Parathyroid adenoma (tissue), 2 donors: ENCODE data around the gene DOCK4.

ENCODE experiments used
- H2AFZ ChIP-seq: fragments of 300-600 bp; sonication (generic); one replicate; pipeline ENCODE4 v1.7.0; 2017; ENCODE audit warnings: antibody characterized with exemption, mild to moderate bottlenecking
- H3K27ac ChIP-seq: fragments of 300-600 bp; sonication (generic); one replicate; pipeline ENCODE4 v1.7.0; 2017
- H3K27me3 ChIP-seq: fragments of 300-600 bp; sonication (generic); one replicate; pipeline ENCODE4 v1.7.0; 2017; ENCODE audit warnings: low read length; ENCODE audit not compliant: control insufficient read depth, insufficient read depth
- H3K36me3 ChIP-seq: fragments of 300-600 bp; sonication (generic); one replicate; pipeline ENCODE4 v1.7.0; 2017; ENCODE audit warnings: low read length; ENCODE audit not compliant: control insufficient read depth, insufficient read depth
- H3K4me1 ChIP-seq: fragments of 300-600 bp; sonication (generic); one replicate; pipeline ENCODE4 v1.7.0; 2017; ENCODE audit warnings: control low read depth
- H3K4me2 ChIP-seq: fragments of 300-600 bp; sonication (generic); one replicate; pipeline ENCODE4 v1.7.0; 2017; ENCODE audit warnings: low read length
- H3K4me3 ChIP-seq: fragments of 300-600 bp; sonication (generic); one replicate; pipeline ENCODE4 v1.7.0; 2017; ENCODE audit warnings: low read depth, low read length
- H3K79me2 ChIP-seq: fragments of 300-600 bp; sonication (generic); one replicate; pipeline ENCODE4 v1.7.0; 2017; ENCODE audit warnings: control low read depth
- H3K9ac ChIP-seq: fragments of 300-600 bp; sonication (generic); one replicate; pipeline ENCODE4 v1.7.0; 2017; ENCODE audit warnings: mild to moderate bottlenecking
- H3K9me3 ChIP-seq: fragments of 300-600 bp; sonication (generic); one replicate; pipeline ENCODE4 v1.7.0; 2017; ENCODE audit warnings: low read length; ENCODE audit not compliant: control insufficient read depth
- CTCF ChIP-seq: fragments of 300-600 bp; sonication (generic); IDR thresholded peaks from one replicate; pipeline ENCODE4 v1.7.0; 2017; ENCODE audit warnings: antibody characterized with exemption, mild to moderate bottlenecking
- donor health status: primary hyperparathyroidism.

DOCK4 gene

GRCh38 chr7:112189691-112190090 is 16.5 kb downstream of the DOCK4 start:
- Histone ChIP-seq H3K4me1 (no peaks in the 10 kb centered on the region), H3K36me3 (no peaks in the 10 kb centered on the region), H3K9ac (no peak overlapping the region), H3K79me2 (no peaks in the 10 kb centered on the region), H3K27ac (no peak overlapping the region), H3K4me3 (no peak overlapping the region), H3K4me2 (no peak overlapping the region), H2AFZ (no peak overlapping the region), H3K9me3 (no peaks in the 10 kb centered on the region), H3K27me3 (no peaks in the 10 kb centered on the region)
- no peak for TF ChIP-seq CTCF

- Histone ChIP-seq H3K9ac (no peak overlapping the region), H3K79me2 (no peaks in the 10 kb centered on the region), H3K4me2 (no peak overlapping the region), H3K36me3 (no peaks in the 10 kb centered on the region), H3K27ac (no peak overlapping the region), H3K4me1 (no peaks in the 10 kb centered on the region), H3K27me3 (no peaks in the 10 kb centered on the region), H2AFZ (no peak overlapping the region), H3K4me3 (no peak overlapping the region), H3K9me3 (no peaks in the 10 kb centered on the region)
- TF ChIP-seq CTCF = no peak
Measured at GRCh38 chr7:112188257-112188656, 17.9 kb downstream of the DOCK4 start.

GRCh38 chr7:112186300-112186699 is 19.9 kb downstream of the DOCK4 start:
- no peaks in the 10 kb centered on the region for H3K36me3 ChIP-seq
- H3K4me3 ChIP-seq = no peak overlapping the region
- H3K4me1 ChIP-seq = no peaks in the 10 kb centered on the region
- no peak overlapping the region for H3K4me2 ChIP-seq
- no peak for TF ChIP-seq CTCF
- no peak overlapping the region for H3K9ac ChIP-seq
- H3K9me3 ChIP-seq = no peaks in the 10 kb centered on the region
- H2AFZ ChIP-seq = no peak overlapping the region
- no peak overlapping the region for H3K27ac ChIP-seq
- no peaks in the 10 kb centered on the region for H3K27me3 ChIP-seq
- no peaks in the 10 kb centered on the region for H3K79me2 ChIP-seq

- H3K9me3 ChIP-seq = no peaks in the 10 kb centered on the region
- TF ChIP-seq CTCF = no peak
- no peaks in the 10 kb centered on the region for H3K27me3 ChIP-seq
- H3K27ac ChIP-seq = no peak overlapping the region
- no peak overlapping the region for H3K4me2 ChIP-seq
- no peaks in the 10 kb centered on the region for H3K79me2 ChIP-seq
- no peak overlapping the region for H3K9ac ChIP-seq
- H3K4me3 ChIP-seq = no peak overlapping the region
- H2AFZ ChIP-seq = no peak overlapping the region
- no peaks in the 10 kb centered on the region for H3K4me1 ChIP-seq
- H3K36me3 ChIP-seq = no peaks in the 10 kb centered on the region
Measured at GRCh38 chr7:112185005-112185834, 21.0 kb downstream of the DOCK4 start.

- Histone ChIP-seq H3K4me2 (no peak overlapping the region), H3K36me3 (no peaks in the 10 kb centered on the region), H3K27me3 (no peaks in the 10 kb centered on the region), H3K9me3 (no peaks in the 10 kb centered on the region), H3K9ac (no peak overlapping the region), H2AFZ (no peak overlapping the region), H3K4me1 (no peaks in the 10 kb centered on the region), H3K27ac (no peak overlapping the region), H3K79me2 (no peaks in the 10 kb centered on the region), H3K4me3 (no peak overlapping the region)
- TF ChIP-seq CTCF = no peak
Measured at GRCh38 chr7:112184455-112184854, 21.7 kb downstream of the DOCK4 start.
